Brain microvascular endothelial cell (primary cell): ENCODE results near the gene STK16.

Experiments
- DNase-seq: peaks from one replicate; pipeline ENCODE4 v3.0.0-alpha.2; 2020
- H3K27ac ChIP-seq: fragments of 250-450 bp; sonication (Bioruptor Pico); 2 replicates; pipeline ENCODE4 v1.5.1; 2020; ENCODE audit warnings: mild to moderate bottlenecking, moderate library complexity
- H3K27me3 ChIP-seq: fragments of 250-450 bp; sonication (Bioruptor Pico); replicated peaks from 2 replicates; pipeline ENCODE4 v1.5.1; 2020; ENCODE audit warnings: mild to moderate bottlenecking
- H3K36me3 ChIP-seq: fragments of 250-450 bp; sonication (Bioruptor Pico); replicated peaks from 2 replicates; pipeline ENCODE4 v1.5.1; 2020; ENCODE audit warnings: mild to moderate bottlenecking
- H3K4me3 ChIP-seq: 2 replicates; pipeline ENCODE4 v1.5.1; 2011; ENCODE audit warnings: low read depth, mild to moderate bottlenecking, control low read depth, low read length, moderate library complexity
- CTCF ChIP-seq: IDR thresholded peaks from 2 replicates; pipeline ENCODE4 v1.5.1; 2011; ENCODE audit warnings: low read depth, mild to moderate bottlenecking, moderate library complexity, low read length, control low read depth, inconsistent platforms; ENCODE audit errors: missing control alignments
- in situ Hi-C: cut with HindIII; loops from 2 replicates; pipeline ENCODE4 v1.10.0; 2017; ENCODE audit warnings: low sequenced_read_pairs, low pct_ligation_motif_present

The STK16 gene

GRCh38 chr2:219270055-219270372 lies 24.7 kb downstream of the STK16 start:
- no peaks in the 10 kb centered on the region for H3K27me3 ChIP-seq
- no peaks in the 10 kb centered on the region for H3K36me3 ChIP-seq
- no peak overlapping the region for H3K4me3 ChIP-seq
- in situ Hi-C loops = no loop called here
- H3K27ac ChIP-seq = no peak overlapping the region
- TF ChIP-seq CTCF = no peak
- no peak for DNase-seq

GRCh38 chr2:219271021-219271420 lies 25.7 kb downstream of the STK16 start:
- TF ChIP-seq CTCF = no peak
- no peak for DNase-seq
- Histone ChIP-seq H3K27ac (no peak overlapping the region), H3K4me3 (no peak overlapping the region), H3K27me3 (no peaks in the 10 kb centered on the region), H3K36me3 (no peaks in the 10 kb centered on the region)
- in situ Hi-C loops = no loop called here

GRCh38 chr2:219272356-219272755 lies 27.1 kb downstream of the STK16 start:
- no peak for TF ChIP-seq CTCF
- no peaks in the 10 kb centered on the region for H3K36me3 ChIP-seq
- H3K4me3 ChIP-seq = no peak overlapping the region
- H3K27ac ChIP-seq = no peak overlapping the region
- H3K27me3 ChIP-seq = no peaks in the 10 kb centered on the region
- in situ Hi-C loops = no loop called here
- DNase-seq = no peak

- H3K27me3 ChIP-seq = no peaks in the 10 kb centered on the region
- H3K27ac ChIP-seq = no peak overlapping the region
- in situ Hi-C loops = no loop called here
- no peak for TF ChIP-seq CTCF
- H3K36me3 ChIP-seq = no peaks in the 10 kb centered on the region
- no peak overlapping the region for H3K4me3 ChIP-seq
- DNase-seq = no peak
Observed at GRCh38 chr2:219272995-219273394, 27.7 kb downstream of the STK16 start.

GRCh38 chr2:219273937-219274336 lies 28.7 kb downstream of the STK16 start:
- Histone ChIP-seq H3K27me3 (no peaks in the 10 kb centered on the region), H3K4me3 (no peak overlapping the region), H3K27ac (no peak overlapping the region), H3K36me3 (no peaks in the 10 kb centered on the region)
- in situ Hi-C loops = no loop called here
- no peak for DNase-seq
- no peak for TF ChIP-seq CTCF

GRCh38 chr2:219274361-219274921 lies 29.2 kb downstream of the STK16 start:
- TF ChIP-seq CTCF = no peak
- Histone ChIP-seq H3K27me3 (no peaks in the 10 kb centered on the region), H3K4me3 (no peak overlapping the region), H3K27ac (peak overlapping the region; percentile 2), H3K36me3 (no peaks in the 10 kb centered on the region)
- in situ Hi-C loops = no loop called here
- DNase-seq = peak; percentile 80
